Fibroblast of villous mesenchyme (primary cell): Measurements from ENCODE around the gene PHF11. TPM values are rescaled to one million over a fixed set of nuclear protein-coding genes. Genes with fewer than 3 reads are reported as not detected.
A peak's percentile ranks its signal among the peaks of the same experiment; 100 is the strongest.

Source experiments
- DNase-seq: peaks from one replicate; pipeline ENCODE4 v3.0.0-alpha.2; 2010; ENCODE audit warnings: low read depth
- H3K4me3 ChIP-seq: 2 replicates; pipeline ENCODE4 v1.5.1; 2011; ENCODE audit warnings: low read depth, mild to moderate bottlenecking, low read length
- total RNA-seq: library from RNA; depleted of rRNA; stranded (reverse); fragments of >200 nt; gene quantifications from 2 replicates; pipeline ENCODE4 v1.2.3, GENCODE V29; 2012
- TF ChIP-seq, protein P1 (sequence below): IDR thresholded peaks from 2 replicates; pipeline ENCODE4 v1.5.1; 2012; ENCODE audit warnings: low read depth, mild to moderate bottlenecking, low read length; ENCODE audit not compliant: insufficient read depth

Gene PHF11
- total RNA-seq, 1 donor = 27.6 TPM

DNA sequence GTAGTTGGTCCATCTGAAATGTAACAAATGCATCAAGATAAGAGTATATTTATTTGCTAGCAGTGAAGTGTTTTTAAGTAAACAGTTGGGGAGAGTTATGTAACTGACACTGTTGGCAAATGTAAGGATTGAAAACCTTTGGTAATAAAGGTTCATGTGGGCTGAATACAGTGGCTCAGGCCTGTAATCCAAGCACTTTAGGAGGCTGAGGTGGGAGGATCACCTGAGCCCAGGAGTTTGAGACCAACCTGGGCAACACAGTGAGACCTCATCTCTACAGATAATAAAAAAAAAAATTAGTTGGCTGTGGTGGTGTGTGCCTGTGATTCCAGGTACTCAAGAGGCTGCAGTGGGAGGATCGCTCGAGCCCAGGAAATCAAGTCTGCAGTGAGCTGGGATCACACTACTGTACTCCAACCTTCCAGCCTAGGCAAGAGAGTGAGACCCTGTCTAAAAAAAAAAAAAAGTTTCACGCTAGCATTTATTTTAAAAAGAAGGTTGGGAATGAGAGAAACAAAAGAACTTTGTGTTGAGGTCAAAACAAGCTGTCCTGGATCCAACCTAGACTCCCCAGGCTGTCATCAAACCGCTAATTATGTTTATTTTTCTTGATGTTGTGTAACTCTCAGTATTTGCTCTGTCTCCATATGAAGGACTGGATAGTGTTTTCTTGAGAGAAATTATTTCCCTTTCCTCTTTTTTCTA is 31.0 kb upstream of the PHF11 start:
- TF ChIP-seq, protein P1, sequence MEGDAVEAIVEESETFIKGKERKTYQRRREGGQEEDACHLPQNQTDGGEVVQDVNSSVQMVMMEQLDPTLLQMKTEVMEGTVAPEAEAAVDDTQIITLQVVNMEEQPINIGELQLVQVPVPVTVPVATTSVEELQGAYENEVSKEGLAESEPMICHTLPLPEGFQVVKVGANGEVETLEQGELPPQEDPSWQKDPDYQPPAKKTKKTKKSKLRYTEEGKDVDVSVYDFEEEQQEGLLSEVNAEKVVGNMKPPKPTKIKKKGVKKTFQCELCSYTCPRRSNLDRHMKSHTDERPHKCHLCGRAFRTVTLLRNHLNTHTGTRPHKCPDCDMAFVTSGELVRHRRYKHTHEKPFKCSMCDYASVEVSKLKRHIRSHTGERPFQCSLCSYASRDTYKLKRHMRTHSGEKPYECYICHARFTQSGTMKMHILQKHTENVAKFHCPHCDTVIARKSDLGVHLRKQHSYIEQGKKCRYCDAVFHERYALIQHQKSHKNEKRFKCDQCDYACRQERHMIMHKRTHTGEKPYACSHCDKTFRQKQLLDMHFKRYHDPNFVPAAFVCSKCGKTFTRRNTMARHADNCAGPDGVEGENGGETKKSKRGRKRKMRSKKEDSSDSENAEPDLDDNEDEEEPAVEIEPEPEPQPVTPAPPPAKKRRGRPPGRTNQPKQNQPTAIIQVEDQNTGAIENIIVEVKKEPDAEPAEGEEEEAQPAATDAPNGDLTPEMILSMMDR = no peak
- H3K4me3 ChIP-seq = no peak overlapping the region
- peak; percentile 81 for DNase-seq

DNA sequence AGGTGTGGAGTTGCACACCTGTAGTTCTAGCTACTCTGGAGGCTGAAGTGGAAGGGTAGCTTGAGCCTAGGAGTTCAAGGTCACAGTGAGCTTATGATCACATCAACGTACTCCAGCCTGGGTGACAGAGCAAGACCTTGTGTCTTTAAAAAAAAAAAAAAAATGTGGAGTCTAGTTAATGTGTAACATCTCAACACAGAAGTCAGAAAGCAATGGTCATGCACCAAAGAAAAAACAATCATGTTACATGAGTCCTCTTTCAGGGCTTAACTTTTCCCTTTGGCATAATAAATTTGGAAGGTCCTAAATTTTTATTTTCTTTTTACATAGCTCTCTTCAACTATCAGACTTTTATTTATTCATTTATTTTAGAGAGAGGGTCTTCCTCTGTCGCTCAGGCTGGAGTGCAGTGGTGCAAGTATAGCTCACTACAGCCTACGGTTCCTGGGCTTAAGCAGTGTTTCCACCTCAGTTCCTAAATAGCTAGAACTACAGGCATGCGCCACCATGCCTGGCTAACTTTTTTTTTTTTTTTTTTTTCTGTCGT is 29.4 kb upstream of the PHF11 start:
- DNase-seq = no peak
- no peak overlapping the region for H3K4me3 ChIP-seq
- TF ChIP-seq, protein P1 = no peak

DNA sequence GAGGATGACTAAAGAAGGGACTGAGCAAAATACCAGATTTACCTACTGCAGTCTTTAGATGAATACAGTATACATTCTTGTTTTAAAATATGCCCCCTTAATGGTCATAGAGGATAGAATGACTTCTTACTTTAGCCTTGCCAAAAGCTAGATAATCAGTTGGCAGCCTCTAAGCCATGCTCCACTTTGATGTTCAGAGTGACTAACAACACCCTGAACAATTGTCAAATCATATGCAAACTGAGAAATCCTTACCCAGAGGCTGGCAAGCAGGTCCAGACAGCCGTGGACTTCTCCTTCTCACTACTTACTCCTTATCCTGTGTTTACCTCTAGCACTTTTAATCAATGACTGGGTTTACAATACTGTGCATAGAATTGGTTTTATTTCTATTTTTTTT is 23.6 kb upstream of the PHF11 start:
- no peak for DNase-seq
- no peak overlapping the region for H3K4me3 ChIP-seq
- TF ChIP-seq, protein P1 = no peak

DNA sequence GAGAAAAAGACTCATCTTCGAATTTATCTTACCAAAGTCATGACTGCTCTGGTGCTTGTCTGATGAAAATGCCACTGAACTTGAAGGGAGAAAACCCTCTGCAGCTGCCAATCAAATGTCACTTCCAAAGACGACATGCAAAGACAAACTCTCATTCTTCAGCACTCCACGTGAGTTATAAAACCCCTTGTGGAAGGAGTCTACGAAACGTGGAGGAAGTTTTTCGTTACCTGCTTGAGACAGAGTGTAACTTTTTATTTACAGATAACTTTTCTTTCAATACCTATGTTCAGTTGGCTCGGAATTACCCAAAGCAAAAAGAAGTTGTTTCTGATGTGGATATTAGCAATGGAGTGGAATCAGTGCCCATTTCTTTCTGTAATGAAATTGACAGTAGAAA is 19.2 kb upstream of the PHF11 start:
- no peak for DNase-seq
- TF ChIP-seq, protein P1 = no peak

DNA sequence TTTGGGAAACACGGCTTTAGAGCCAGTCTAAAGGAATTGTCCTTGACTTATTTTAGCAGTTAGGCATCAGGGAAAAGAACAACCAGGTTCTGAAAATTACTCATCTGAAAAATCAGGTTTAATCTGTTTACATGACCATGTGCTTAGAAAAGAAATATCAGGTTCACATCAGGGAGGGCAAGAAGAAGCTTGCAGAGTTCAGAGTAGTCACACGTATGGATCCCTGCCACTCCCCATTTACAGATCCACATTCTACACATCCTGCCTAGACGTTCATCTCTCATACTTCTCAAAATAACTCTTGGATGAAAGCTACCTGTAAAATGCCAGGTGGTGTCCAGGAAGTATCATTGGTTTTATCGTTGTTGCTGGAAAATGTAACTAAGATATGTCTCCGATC is 14.0 kb upstream of the PHF11 start:
- DNase-seq = no peak
- H3K4me3 ChIP-seq = no peak overlapping the region
- TF ChIP-seq, protein P1 = no peak

More for the DNA sequence above, 19.2 kb upstream of the PHF11 start:
- no peak overlapping the region for H3K4me3 ChIP-seq

DNA sequence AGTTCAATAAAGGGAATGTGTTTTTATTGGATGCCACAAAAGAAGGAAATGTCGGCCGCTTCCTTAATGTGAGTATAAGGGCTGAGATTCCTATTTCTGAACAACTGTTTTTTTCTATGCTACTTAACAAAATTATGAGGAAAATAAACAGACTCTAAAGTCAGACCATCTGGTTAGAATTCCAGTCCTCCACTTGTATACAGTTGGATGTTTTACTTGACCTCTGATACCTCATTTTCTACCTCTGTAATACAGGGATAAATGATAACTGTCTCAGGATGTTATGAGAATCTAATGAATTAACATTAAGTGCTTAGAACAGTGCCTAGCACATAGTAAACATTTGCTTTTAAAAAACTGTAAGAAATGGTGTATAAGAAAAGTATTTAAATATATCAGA is 7.2 kb upstream of the PHF11 start:
- H3K4me3 ChIP-seq = no peak overlapping the region
- TF ChIP-seq, protein P1 = no peak
- DNase-seq = no peak
